H1 (cell line): ENCODE measurements around the gene SLC37A1.

Experiments
- CBX5 ChIP-seq: fragments of 300-800, 300-1000 bp; sonication (generic); IDR thresholded peaks from 2 replicates; pipeline ENCODE4 v1.7.1; 2016; ENCODE audit warnings: antibody characterized with exemption, low read length, low read depth
- CEBPB ChIP-seq: IDR thresholded peaks from 2 replicates; pipeline ENCODE4 v1.6.1; 2012; ENCODE audit warnings: low read depth, low read length
- CREB1 ChIP-seq: IDR thresholded peaks from 2 replicates; pipeline ENCODE4 v1.6.1; 2012; ENCODE audit warnings: inconsistent platforms
- POLR2A ChIP-seq, 2 experiments: IDR thresholded peaks; 1 replicate in 1 of 2; 2 replicates in 1 of 2; pipeline ENCODE4 v1.6.1; 2011; ENCODE audit warnings: low read depth in 2 of 2, low read length in 2 of 2, mild to moderate bottlenecking in 2 of 2; ENCODE audit errors: control extremely low read depth in 1 of 2
- POLR2AphosphoS5 ChIP-seq: IDR thresholded peaks from 2 replicates; pipeline ENCODE4 v1.6.1; 2011; ENCODE audit warnings: low read depth, low read length
- SP1 ChIP-seq: IDR thresholded peaks from 2 replicates; pipeline ENCODE4 v1.6.1; 2011; ENCODE audit warnings: low read depth, low read length
- TAF1 ChIP-seq: IDR thresholded peaks from 2 replicates; pipeline ENCODE4 v1.6.1; 2011; ENCODE audit warnings: mild to moderate bottlenecking, low read depth, low read length
- TCF12 ChIP-seq: IDR thresholded peaks from 2 replicates; pipeline ENCODE4 v1.6.1; 2011; ENCODE audit warnings: low read depth, mild to moderate bottlenecking, low read length
- YY1 ChIP-seq: IDR thresholded peaks from 2 replicates; pipeline ENCODE4 v1.6.1; 2011; ENCODE audit warnings: low read depth, mild to moderate bottlenecking, low read length
- ZNF274 ChIP-seq: IDR thresholded peaks from 2 replicates; pipeline ENCODE4 v1.7.0; 2012; ENCODE audit warnings: low read length, borderline replicate concordance; ENCODE audit errors: extremely low read depth
- TF ChIP-seq, protein P1 (sequence below), 3 experiments: IDR thresholded peaks; 1 replicate in 2 of 3; 2 replicates in 1 of 3; pipeline versions ENCODE4 v1.5.1 to v1.6.1; 2011; ENCODE audit warnings: low read length in 3 of 3, mild to moderate bottlenecking in 3 of 3, inconsistent platforms in 2 of 3, low read depth in 1 of 3, moderate library complexity in 1 of 3; ENCODE audit not compliant: insufficient read depth in 1 of 3; ENCODE audit errors: control extremely low read depth in 1 of 3

GRCh38 chr21:42541174-42541573 lies 27.5 kb downstream of the SLC37A1 start:
- TF ChIP-seq ZNF274 (no peak), POLR2A (IDR thresholded peaks at IDR 0.05; ENCODE audit: control extremely low read depth in 1 of 2, low read depth in 2 of 2, low read length in 2 of 2) (no peak), YY1 (no peak), TCF12 (no peak), TAF1 (no peak), CBX5 (no peak), CEBPB (no peak), POLR2AphosphoS5 (no peak), CREB1 (no peak), SP1 (no peak)
- TF ChIP-seq, protein P1, sequence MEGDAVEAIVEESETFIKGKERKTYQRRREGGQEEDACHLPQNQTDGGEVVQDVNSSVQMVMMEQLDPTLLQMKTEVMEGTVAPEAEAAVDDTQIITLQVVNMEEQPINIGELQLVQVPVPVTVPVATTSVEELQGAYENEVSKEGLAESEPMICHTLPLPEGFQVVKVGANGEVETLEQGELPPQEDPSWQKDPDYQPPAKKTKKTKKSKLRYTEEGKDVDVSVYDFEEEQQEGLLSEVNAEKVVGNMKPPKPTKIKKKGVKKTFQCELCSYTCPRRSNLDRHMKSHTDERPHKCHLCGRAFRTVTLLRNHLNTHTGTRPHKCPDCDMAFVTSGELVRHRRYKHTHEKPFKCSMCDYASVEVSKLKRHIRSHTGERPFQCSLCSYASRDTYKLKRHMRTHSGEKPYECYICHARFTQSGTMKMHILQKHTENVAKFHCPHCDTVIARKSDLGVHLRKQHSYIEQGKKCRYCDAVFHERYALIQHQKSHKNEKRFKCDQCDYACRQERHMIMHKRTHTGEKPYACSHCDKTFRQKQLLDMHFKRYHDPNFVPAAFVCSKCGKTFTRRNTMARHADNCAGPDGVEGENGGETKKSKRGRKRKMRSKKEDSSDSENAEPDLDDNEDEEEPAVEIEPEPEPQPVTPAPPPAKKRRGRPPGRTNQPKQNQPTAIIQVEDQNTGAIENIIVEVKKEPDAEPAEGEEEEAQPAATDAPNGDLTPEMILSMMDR (IDR thresholded peaks at IDR 0.05; ENCODE audit: control extremely low read depth in 1 of 3, insufficient read depth in 1 of 3, low read depth in 1 of 3, low read length in 3 of 3) = no peak
